WTC11 (cell line): ENCODE data around the gene GRID2. TPM values are rescaled to one million over a fixed set of nuclear protein-coding genes. Genes with fewer than 3 reads are reported as not detected.

Experiments used
- ATAC-seq: fragments of 200-7000 bp; cut with Tn5 transposase; 2 replicates; pipeline ENCODE4 v1.10.0; 2021; ENCODE audit warnings: mild to moderate bottlenecking, moderate library complexity
- CTCF ChIA-PET: fragments of 300-600 bp; sonication (Branson Sonifier 250); formaldehyde crosslinking; loops from one replicate; lab custom pipeline; 2021; ENCODE audit warnings: antibody characterized with exemption; lab: Charles Lee
- POLR2A ChIA-PET: fragments of 350-600 bp; sonication (Branson Sonifier 250); formaldehyde crosslinking; loops from one replicate; lab custom pipeline; 2021; ENCODE audit warnings: antibody characterized with exemption; lab: Charles Lee
- DNase-seq: peaks from one replicate; pipeline ENCODE4 v3.0.0; 2021; ENCODE audit warnings: low spot score
- H3K27ac Mint-ChIP-seq: 2 replicates; pipeline ENCODE4 v1.8.0; 2021; ENCODE audit warnings: mixed read lengths
- H3K27me3 Mint-ChIP-seq: 2 replicates; pipeline ENCODE4 v1.8.0; 2021; ENCODE audit warnings: low read depth, mild to moderate bottlenecking, moderate library complexity, mixed read lengths
- H3K36me3 Mint-ChIP-seq: 2 replicates; pipeline ENCODE4 v1.8.0; 2021; ENCODE audit warnings: mixed read lengths
- H3K4me1 Mint-ChIP-seq: 2 replicates; pipeline ENCODE4 v1.8.0; 2022; ENCODE audit warnings: mixed read lengths
- H3K4me3 Mint-ChIP-seq: 2 replicates; pipeline ENCODE4 v1.8.0; 2021; ENCODE audit warnings: mild to moderate bottlenecking, moderate library complexity, mixed read lengths
- H3K9me3 Mint-ChIP-seq: 2 replicates; pipeline ENCODE4 v1.8.0; 2021; ENCODE audit warnings: mixed read lengths
- ATF2 ChIP-seq: sonication (generic); formaldehyde crosslinking; IDR thresholded peaks from 2 replicates; pipeline ENCODE4 v1.8.1; 2022; ENCODE audit warnings: low read depth, missing genetic modification reagents, borderline replicate concordance
- ESRRA ChIP-seq: sonication (generic); formaldehyde crosslinking; IDR thresholded peaks from 2 replicates; pipeline ENCODE4 v1.8.1; 2022; ENCODE audit warnings: mild to moderate bottlenecking, missing genetic modification reagents, borderline replicate concordance
- FOXK1 ChIP-seq: sonication (generic); formaldehyde crosslinking; IDR thresholded peaks from 2 replicates; pipeline ENCODE4 v1.8.0; 2022; ENCODE audit warnings: mild to moderate bottlenecking, moderate library complexity, missing genetic modification reagents
- GTF2I ChIP-seq: fragments of 250-450 bp; sonication (Bioruptor Pico); conservative IDR thresholded peaks from 2 replicates; pipeline ENCODE4 v1.4.0; 2021; ENCODE audit warnings: mild to moderate bottlenecking
- HMGXB4 ChIP-seq: sonication (generic); formaldehyde crosslinking; IDR thresholded peaks from 2 replicates; pipeline ENCODE4 v1.8.1; 2023; ENCODE audit warnings: mild to moderate bottlenecking, moderate library complexity, missing genetic modification reagents
- IRF2 ChIP-seq: sonication (generic); formaldehyde crosslinking; IDR thresholded peaks from 2 replicates; pipeline ENCODE4 v1.8.0; 2022; ENCODE audit warnings: low read depth, missing genetic modification reagents, borderline replicate concordance
- NR2C2 ChIP-seq: sonication (generic); formaldehyde crosslinking; IDR thresholded peaks from 2 replicates; pipeline ENCODE4 v1.8.0; 2022; ENCODE audit warnings: mild to moderate bottlenecking, missing genetic modification reagents
- OVOL2 ChIP-seq: fragments of 250-450 bp; sonication (Bioruptor Pico); IDR thresholded peaks from 2 replicates; pipeline ENCODE4 v1.9.0; 2021; ENCODE audit warnings: mild to moderate bottlenecking, borderline replicate concordance
- PRRX2 ChIP-seq: fragments of 250-450 bp; sonication (Bioruptor Pico); IDR thresholded peaks from 2 replicates; pipeline ENCODE4 v1.8.0; 2021; ENCODE audit warnings: mild to moderate bottlenecking
- TCF7 ChIP-seq: sonication (generic); formaldehyde crosslinking; IDR thresholded peaks from 2 replicates; pipeline ENCODE4 v1.8.0; 2022; ENCODE audit warnings: mild to moderate bottlenecking, low read depth, missing genetic modification reagents, moderate library complexity
- TEAD1 ChIP-seq: sonication (generic); formaldehyde crosslinking; IDR thresholded peaks from 2 replicates; pipeline ENCODE4 v1.8.0; 2022; ENCODE audit warnings: mild to moderate bottlenecking, missing genetic modification reagents
- ZNF121 ChIP-seq: sonication (generic); formaldehyde crosslinking; IDR thresholded peaks from 2 replicates; pipeline ENCODE4 v1.8.0; 2023; ENCODE audit warnings: missing genetic modification reagents
- ZNF317 ChIP-seq: sonication (generic); formaldehyde crosslinking; IDR thresholded peaks from 2 replicates; pipeline ENCODE4 v1.8.1; 2023; ENCODE audit warnings: low read depth, mild to moderate bottlenecking, moderate library complexity, missing genetic modification reagents, borderline replicate concordance
- ZNF396 ChIP-seq: fragments of 250-450 bp; sonication (Bioruptor Pico); IDR thresholded peaks from 2 replicates; pipeline ENCODE4 v1.8.0; 2021; ENCODE audit warnings: mild to moderate bottlenecking, moderate library complexity, borderline replicate concordance
- ZNF425 ChIP-seq: fragments of 250-450 bp; sonication (Bioruptor Pico); conservative IDR thresholded peaks from 2 replicates; pipeline ENCODE4 v1.9.0; 2021; ENCODE audit warnings: mild to moderate bottlenecking
- total RNA-seq: library from RNA; stranded (reverse); gene quantifications from 3 replicates; pipeline ENCODE4 v1.2.3, GENCODE V29; 2021
- TF ChIP-seq, protein P1 (sequence below): sonication (generic); formaldehyde crosslinking; IDR thresholded peaks from 2 replicates; pipeline ENCODE4 v1.8.0; 2023; ENCODE audit warnings: mild to moderate bottlenecking, missing genetic modification reagents
- TF ChIP-seq, protein P2 (sequence below): sonication (generic); formaldehyde crosslinking; conservative IDR thresholded peaks from 2 replicates; pipeline ENCODE4 v1.8.1; 2022; ENCODE audit warnings: mild to moderate bottlenecking, missing genetic modification reagents
- TF ChIP-seq, protein P3 (sequence below): sonication (generic); formaldehyde crosslinking; IDR thresholded peaks from 2 replicates; pipeline ENCODE4 v1.8.0; 2022; ENCODE audit warnings: mild to moderate bottlenecking, missing genetic modification reagents

The GRID2 gene
- total RNA-seq, 1 experiment from 2014 or later, result 26.8 TPM

- ChIA-PET CTCF (interaction anchor here (0.6 kb wide), 1 partner anchor 154 kb away, joined by 4 read pairs; no protein-coding TSS in a partner anchor), POLR2A (no interaction called here)
- H3K36me3 Mint-ChIP-seq, result no peaks in the 10 kb centered on the region
- H3K9me3 Mint-ChIP-seq, result no peaks in the 10 kb centered on the region
- H3K27ac Mint-ChIP-seq, result no peak overlapping the region
- no peak for TF ChIP-seq OVOL2 (CRISPR knock-in tag)
- no peak for TF ChIP-seq TEAD1 (CRISPR knock-in tag)
- TF ChIP-seq, protein P1, sequence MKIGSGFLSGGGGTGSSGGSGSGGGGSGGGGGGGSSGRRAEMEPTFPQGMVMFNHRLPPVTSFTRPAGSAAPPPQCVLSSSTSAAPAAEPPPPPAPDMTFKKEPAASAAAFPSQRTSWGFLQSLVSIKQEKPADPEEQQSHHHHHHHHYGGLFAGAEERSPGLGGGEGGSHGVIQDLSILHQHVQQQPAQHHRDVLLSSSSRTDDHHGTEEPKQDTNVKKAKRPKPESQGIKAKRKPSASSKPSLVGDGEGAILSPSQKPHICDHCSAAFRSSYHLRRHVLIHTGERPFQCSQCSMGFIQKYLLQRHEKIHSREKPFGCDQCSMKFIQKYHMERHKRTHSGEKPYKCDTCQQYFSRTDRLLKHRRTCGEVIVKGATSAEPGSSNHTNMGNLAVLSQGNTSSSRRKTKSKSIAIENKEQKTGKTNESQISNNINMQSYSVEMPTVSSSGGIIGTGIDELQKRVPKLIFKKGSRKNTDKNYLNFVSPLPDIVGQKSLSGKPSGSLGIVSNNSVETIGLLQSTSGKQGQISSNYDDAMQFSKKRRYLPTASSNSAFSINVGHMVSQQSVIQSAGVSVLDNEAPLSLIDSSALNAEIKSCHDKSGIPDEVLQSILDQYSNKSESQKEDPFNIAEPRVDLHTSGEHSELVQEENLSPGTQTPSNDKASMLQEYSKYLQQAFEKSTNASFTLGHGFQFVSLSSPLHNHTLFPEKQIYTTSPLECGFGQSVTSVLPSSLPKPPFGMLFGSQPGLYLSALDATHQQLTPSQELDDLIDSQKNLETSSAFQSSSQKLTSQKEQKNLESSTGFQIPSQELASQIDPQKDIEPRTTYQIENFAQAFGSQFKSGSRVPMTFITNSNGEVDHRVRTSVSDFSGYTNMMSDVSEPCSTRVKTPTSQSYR (CRISPR knock-in tag), result no peak
- TF ChIP-seq ZNF121, result no peak
- no peak for TF ChIP-seq ESRRA (CRISPR knock-in tag)
- no peak for TF ChIP-seq TCF7 (CRISPR knock-in tag)
- TF ChIP-seq, protein P2, sequence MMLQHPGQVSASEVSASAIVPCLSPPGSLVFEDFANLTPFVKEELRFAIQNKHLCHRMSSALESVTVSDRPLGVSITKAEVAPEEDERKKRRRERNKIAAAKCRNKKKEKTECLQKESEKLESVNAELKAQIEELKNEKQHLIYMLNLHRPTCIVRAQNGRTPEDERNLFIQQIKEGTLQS, result no peak
- no peak for TF ChIP-seq HMGXB4 (CRISPR knock-in tag)
- TF ChIP-seq, protein P3, sequence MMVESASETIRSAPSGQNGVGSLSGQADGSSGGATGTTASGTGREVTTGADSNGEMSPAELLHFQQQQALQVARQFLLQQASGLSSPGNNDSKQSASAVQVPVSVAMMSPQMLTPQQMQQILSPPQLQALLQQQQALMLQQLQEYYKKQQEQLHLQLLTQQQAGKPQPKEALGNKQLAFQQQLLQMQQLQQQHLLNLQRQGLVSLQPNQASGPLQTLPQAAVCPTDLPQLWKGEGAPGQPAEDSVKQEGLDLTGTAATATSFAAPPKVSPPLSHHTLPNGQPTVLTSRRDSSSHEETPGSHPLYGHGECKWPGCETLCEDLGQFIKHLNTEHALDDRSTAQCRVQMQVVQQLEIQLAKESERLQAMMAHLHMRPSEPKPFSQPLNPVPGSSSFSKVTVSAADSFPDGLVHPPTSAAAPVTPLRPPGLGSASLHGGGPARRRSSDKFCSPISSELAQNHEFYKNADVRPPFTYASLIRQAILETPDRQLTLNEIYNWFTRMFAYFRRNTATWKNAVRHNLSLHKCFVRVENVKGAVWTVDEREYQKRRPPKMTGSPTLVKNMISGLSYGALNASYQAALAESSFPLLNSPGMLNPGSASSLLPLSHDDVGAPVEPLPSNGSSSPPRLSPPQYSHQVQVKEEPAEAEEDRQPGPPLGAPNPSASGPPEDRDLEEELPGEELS (CRISPR knock-in tag), result no peak
- no peak for TF ChIP-seq PRRX2 (CRISPR knock-in tag)
- no peak for TF ChIP-seq ZNF317 (CRISPR knock-in tag)
- DNase-seq, result no peak
- H3K4me1 Mint-ChIP-seq, result peaks cover 9% of the 10 kb centered on the region
- H3K27me3 Mint-ChIP-seq, result no peaks in the 10 kb centered on the region
- no peak overlapping the region for H3K4me3 Mint-ChIP-seq
- ATAC-seq, result peak; percentile 56
Measured at GRCh38 chr4:93687304-93687703, 1383.5 kb downstream of the GRID2 start.

DNA sequence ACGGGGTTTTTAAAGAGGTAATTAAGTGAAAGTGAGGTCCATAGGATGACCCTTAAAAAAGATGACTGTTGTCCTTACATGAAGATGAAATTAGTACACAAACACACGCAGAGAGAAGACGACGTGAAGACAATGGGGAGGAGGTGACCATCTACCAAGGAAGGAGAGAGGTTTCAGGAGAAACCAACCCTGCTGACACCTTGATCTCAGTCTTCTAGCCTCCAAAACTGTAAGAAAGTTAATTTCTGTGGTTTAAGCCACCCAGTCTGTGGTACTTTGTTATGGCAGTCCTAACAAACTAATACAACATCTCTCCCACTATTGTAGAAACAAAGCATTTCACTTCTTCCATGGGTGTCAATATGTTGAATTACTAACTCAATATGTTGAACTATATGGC lies 1385.2 kb downstream of the GRID2 start:
- ChIA-PET CTCF (no interaction called here), POLR2A (no interaction called here)
- ATAC-seq, result no peak
- Mint-ChIP-seq H3K9me3 (no peaks in the 10 kb centered on the region), H3K4me1 (peaks cover 9% of the 10 kb centered on the region), H3K4me3 (no peak overlapping the region), H3K27me3 (no peaks in the 10 kb centered on the region), H3K36me3 (no peaks in the 10 kb centered on the region), H3K27ac (no peak overlapping the region)
- no peak for DNase-seq
- no peak for TF ChIP-seq FOXK1 (CRISPR knock-in tag)
- no peak for TF ChIP-seq NR2C2 (CRISPR knock-in tag)
- TF ChIP-seq ZNF396, result no peak
- TF ChIP-seq ZNF425 (CRISPR knock-in tag), result no peak
- no peak for TF ChIP-seq IRF2 (CRISPR knock-in tag)
- TF ChIP-seq GTF2I, result no peak
- no peak for TF ChIP-seq HMGXB4 (CRISPR knock-in tag)
- TF ChIP-seq ATF2, result no peak
